Neutrophil (primary cell): ENCODE measurements around the gene EXOC4.

Experiments used
- H3K27ac ChIP-seq: fragments of 200-600 bp; sonication (generic); 2 replicates; pipeline ENCODE4 v1.5.1; 2016; ENCODE audit warnings: mild to moderate bottlenecking, moderate library complexity
- H3K27me3 ChIP-seq: fragments of 200-600 bp; sonication (generic); 2 replicates; pipeline ENCODE4 v1.6.0; 2016; ENCODE audit warnings: mild to moderate bottlenecking
- H3K36me3 ChIP-seq: fragments of 200-600 bp; sonication (generic); 2 replicates; pipeline ENCODE4 v1.5.1; 2017
- H3K4me1 ChIP-seq, 2 experiments: fragments of 200-600 bp in 1 of 2; sonication (generic) in 1 of 2; 1 replicate in 1 of 2; 2 replicates in 1 of 2; pipeline versions ENCODE4 v1.5.1 to v1.6.1; 2013 to 2016; ENCODE audit warnings: low read depth in 1 of 2, low read length in 1 of 2, mild to moderate bottlenecking in 1 of 2, moderate library complexity in 1 of 2; ENCODE audit not compliant: control insufficient read depth in 1 of 2, insufficient read depth in 1 of 2
- H3K4me3 ChIP-seq, 2 experiments: fragments of 200-600 bp in 1 of 2; sonication (generic) in 1 of 2; 1 replicate in 1 of 2; 2 replicates in 1 of 2; pipeline ENCODE4 v1.5.1; 2013 to 2016; ENCODE audit warnings: low read depth in 1 of 2, low read length in 1 of 2, mild to moderate bottlenecking in 1 of 2, moderate library complexity in 1 of 2
- H3K9me3 ChIP-seq: fragments of 200-600 bp; sonication (generic); 2 replicates; pipeline ENCODE4 v1.5.1; 2016
- CTCF ChIP-seq: fragments of 200-600 bp; sonication (generic); IDR thresholded peaks from 2 replicates; pipeline ENCODE4 v1.5.1; 2016; ENCODE audit warnings: antibody characterized with exemption

EXOC4 gene

DNA sequence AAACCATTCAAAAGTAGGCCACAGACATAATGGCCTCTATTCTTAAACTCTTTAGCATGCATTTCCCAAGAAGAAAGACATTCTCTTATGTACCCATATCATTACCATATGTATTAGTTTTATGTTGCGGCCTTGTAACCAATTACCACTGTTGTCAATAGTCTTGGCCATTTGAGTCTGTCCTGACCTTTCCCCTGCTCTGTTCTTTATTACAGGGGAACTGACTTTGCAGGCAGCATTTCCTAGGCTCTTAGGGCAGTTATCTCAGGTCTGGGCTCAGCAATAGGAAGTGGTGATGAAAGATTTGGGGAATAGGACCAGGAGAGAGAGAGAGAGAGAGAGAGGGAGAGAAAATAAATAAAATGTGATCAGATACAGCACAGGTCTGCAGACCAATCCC is 679.7 kb downstream of the EXOC4 start:
- no peak overlapping the region for H3K27ac ChIP-seq
- H3K9me3 ChIP-seq, result no peaks in the 10 kb centered on the region
- no peaks in the 10 kb centered on the region for H3K36me3 ChIP-seq
- no peaks in the 10 kb centered on the region for H3K27me3 ChIP-seq
- H3K4me3 ChIP-seq, result no peak overlapping the region
- H3K4me1 ChIP-seq, result peaks cover 0 to 13% of the 10 kb centered on the region in 2 experiments
- TF ChIP-seq CTCF, result no peak

GRCh38 chr7:133934262-133934976 is 681.5 kb downstream of the EXOC4 start:
- Histone ChIP-seq H3K4me1 (peaks cover 0 to 13% of the 10 kb centered on the region in 2 experiments), H3K9me3 (no peaks in the 10 kb centered on the region), H3K36me3 (peaks cover 17% of the 10 kb centered on the region), H3K27ac (no peak overlapping the region), H3K4me3 (no peak overlapping the region), H3K27me3 (no peaks in the 10 kb centered on the region)
- no peak for TF ChIP-seq CTCF

DNA sequence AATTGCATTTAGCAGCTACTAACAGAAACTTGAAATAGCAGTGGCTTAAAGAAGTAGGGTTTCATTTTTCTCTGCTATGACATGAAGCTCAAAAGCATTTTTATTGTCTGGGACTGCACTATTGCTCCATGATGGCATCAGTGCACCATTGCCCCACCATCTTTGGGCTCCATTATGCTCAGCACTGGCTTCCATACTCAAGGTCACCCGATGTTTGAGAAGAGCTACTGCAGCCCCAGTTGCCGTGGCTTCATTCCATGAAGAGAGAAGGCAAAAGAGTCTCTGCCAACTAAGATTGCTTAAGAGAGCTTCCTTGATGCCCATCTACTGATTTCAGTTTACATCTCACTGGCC is 682.1 kb downstream of the EXOC4 start:
- TF ChIP-seq CTCF, result no peak
- H3K9me3 ChIP-seq, result no peaks in the 10 kb centered on the region

DNA sequence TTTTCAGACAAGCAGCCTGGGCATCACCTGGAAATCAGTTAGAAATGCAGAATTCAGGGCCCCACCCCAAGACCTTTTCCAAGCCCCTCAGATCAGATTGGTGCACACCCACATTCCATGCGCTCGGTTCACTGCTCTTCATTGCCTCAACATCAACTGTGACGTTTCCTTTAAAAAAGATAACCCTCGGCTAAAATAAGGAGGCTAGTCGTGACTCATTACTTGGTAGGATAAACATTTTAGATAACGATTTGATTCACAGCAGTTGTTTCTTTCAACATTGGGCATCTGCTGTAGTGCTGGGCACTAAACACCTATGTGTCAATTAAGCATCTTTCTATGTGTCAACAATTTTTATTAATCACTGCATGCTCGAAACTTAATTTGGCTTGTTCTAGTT is 683.2 kb downstream of the EXOC4 start:
- Histone ChIP-seq H3K27ac (no peak overlapping the region), H3K27me3 (no peaks in the 10 kb centered on the region), H3K4me1 (peaks cover 0 to 13% of the 10 kb centered on the region in 2 experiments), H3K9me3 (no peaks in the 10 kb centered on the region), H3K36me3 (peaks cover 17% of the 10 kb centered on the region), H3K4me3 (no peak overlapping the region)
- TF ChIP-seq CTCF, result no peak

More for the DNA sequence above, 682.1 kb downstream of the EXOC4 start:
- Histone ChIP-seq H3K4me3 (no peak overlapping the region), H3K27ac (no peak overlapping the region), H3K27me3 (no peaks in the 10 kb centered on the region), H3K36me3 (peaks cover 17% of the 10 kb centered on the region), H3K4me1 (peaks cover 0 to 13% of the 10 kb centered on the region in 2 experiments)

GRCh38 chr7:133937786-133938185 is 684.9 kb downstream of the EXOC4 start:
- Histone ChIP-seq H3K27me3 (no peaks in the 10 kb centered on the region), H3K36me3 (peaks cover 17% of the 10 kb centered on the region), H3K4me1 (peaks cover 0 to 13% of the 10 kb centered on the region in 2 experiments), H3K4me3 (no peak overlapping the region), H3K9me3 (no peaks in the 10 kb centered on the region), H3K27ac (no peak overlapping the region)
- TF ChIP-seq CTCF, result no peak
